H1 (cell line): Measurements from ENCODE around the gene TMA7B. TPM values are rescaled to one million over a fixed set of nuclear protein-coding genes. Genes with fewer than 3 reads are reported as not detected.

Source experiments
- CTCF ChIA-PET: fragments of 300-600 bp; sonication (Branson Sonifier 250); formaldehyde crosslinking; loops from one replicate; lab custom pipeline; 2021; ENCODE audit not compliant: partially characterized antibody; lab: Charles Lee
- POLR2A ChIA-PET: fragments of 300-600 bp; sonication (Branson Sonifier 250); formaldehyde crosslinking; loops from one replicate; lab custom pipeline; 2021; ENCODE audit warnings: inconsistent platforms; ENCODE audit not compliant: partially characterized antibody; lab: Charles Lee
- DNase-seq, 2 experiments: peaks; one replicate each; pipeline versions ENCODE4 v3.0.0 to v3.0.0-alpha.2; 2010 to 2022; ENCODE audit warnings: low spot score in 2 of 2, low read depth in 1 of 2, mixed read lengths in 1 of 2
- FAIRE-seq: peaks from 2 replicates; lab custom pipeline; 2011; peaks lifted over from hg19 to GRCh38; lab: Jason Lieb, UNC
- H2AFZ ChIP-seq: 2 replicates; pipeline ENCODE4 v1.8.1; 2012; ENCODE audit warnings: low read length, inconsistent platforms
- H2AK5ac ChIP-seq: 2 replicates; pipeline ENCODE4 v1.6.1; 2013; ENCODE audit warnings: low read depth, low read length
- H2BK120ac ChIP-seq: replicated peaks from 2 replicates; pipeline ENCODE3; 2013; ENCODE audit warnings: low read depth, low read length, inconsistent platforms
- H2BK12ac ChIP-seq: 2 replicates; pipeline ENCODE4 v1.6.1; 2013; ENCODE audit warnings: low read depth, low read length
- H2BK15ac ChIP-seq: 2 replicates; pipeline ENCODE4 v1.6.1; 2013; ENCODE audit warnings: low read length
- H2BK20ac ChIP-seq: 2 replicates; pipeline ENCODE4 v1.6.1; 2013; ENCODE audit warnings: low read length
- H2BK5ac ChIP-seq: 2 replicates; pipeline ENCODE4 v1.6.1; 2013; ENCODE audit warnings: low read depth, low read length
- H3K14ac ChIP-seq: 2 replicates; pipeline ENCODE4 v1.6.1; 2013; ENCODE audit warnings: inconsistent platforms; ENCODE audit not compliant: insufficient read length
- H3K18ac ChIP-seq: 2 replicates; pipeline ENCODE4 v1.6.1; 2013; ENCODE audit warnings: low read length; ENCODE audit errors: extremely low read depth
- H3K23ac ChIP-seq: 2 replicates; pipeline ENCODE4 v1.6.1; 2013; ENCODE audit warnings: inconsistent platforms; ENCODE audit not compliant: insufficient read length
- H3K23me2 ChIP-seq: 2 replicates; pipeline ENCODE4 v1.6.1; 2013; ENCODE audit warnings: low read depth, low read length
- H3K27ac ChIP-seq: 2 replicates; pipeline ENCODE4 v1.6.1; 2011; ENCODE audit warnings: low read depth, low read length, inconsistent platforms
- H3K27me3 ChIP-seq, 4 experiments: replicated peaks in 1 of 4; 1 replicate in 1 of 4; 2 replicates in 3 of 4; pipeline versions ENCODE4 v1.6.1 to v1.8.1; 2011 to 2013; ENCODE audit warnings: low read length in 3 of 4, mild to moderate bottlenecking in 3 of 4, inconsistent platforms in 2 of 4, mixed read lengths in 2 of 4, moderate library complexity in 1 of 4; ENCODE audit not compliant: control insufficient read depth in 3 of 4, insufficient read depth in 3 of 4; ENCODE audit errors: extremely low read depth in 1 of 4
- H3K36me3 ChIP-seq, 4 experiments: 2 replicates each; pipeline versions ENCODE4 v1.6.1 to v1.8.1; 2011 to 2013; ENCODE audit warnings: mild to moderate bottlenecking in 4 of 4, low read length in 3 of 4, moderate library complexity in 2 of 4, control low read depth in 1 of 4, inconsistent platforms in 1 of 4; ENCODE audit not compliant: insufficient read depth in 4 of 4, control insufficient read depth in 2 of 4
- H3K4ac ChIP-seq: replicated peaks from 2 replicates; pipeline ENCODE3; 2013; ENCODE audit warnings: low read length, low read depth, mixed read lengths, inconsistent platforms; ENCODE audit not compliant: insufficient read length
- H3K4me1 ChIP-seq, 4 experiments: replicated peaks in 1 of 4; 1 replicate in 1 of 4; 2 replicates in 3 of 4; pipeline versions ENCODE4 v1.6.1 to v1.8.1; 2011 to 2013; ENCODE audit warnings: low read length in 3 of 4, inconsistent platforms in 2 of 4, mixed read lengths in 1 of 4; ENCODE audit not compliant: insufficient read depth in 4 of 4, control insufficient read depth in 3 of 4
- H3K4me2 ChIP-seq, 2 experiments: 2 replicates each; pipeline versions ENCODE4 v1.6.1 to v1.8.1; 2011 to 2013; ENCODE audit warnings: low read depth in 2 of 2, low read length in 2 of 2, control low read depth in 1 of 2, inconsistent platforms in 1 of 2, mild to moderate bottlenecking in 1 of 2; ENCODE audit not compliant: insufficient read depth in 1 of 2
- H3K4me3 ChIP-seq, 4 experiments: fragments of 200-600, 300-600 bp in 1 of 4; sonication (generic), shearing (Covaris generic), sonication (Bioruptor Twin) in 1 of 4; 2 replicates each; pipeline versions ENCODE4 v1.5.1 to v1.8.1; 2011 to 2016; ENCODE audit warnings: low read length in 4 of 4, low read depth in 3 of 4, control low read depth in 2 of 4, inconsistent platforms in 2 of 4, mild to moderate bottlenecking in 2 of 4, mixed read lengths in 1 of 4, moderate library complexity in 1 of 4; ENCODE audit not compliant: insufficient read depth in 2 of 4; ENCODE audit errors: extremely low read depth in 1 of 4
- H3K56ac ChIP-seq: replicated peaks from 2 replicates; pipeline ENCODE3; 2013; ENCODE audit warnings: low read depth, mild to moderate bottlenecking, mixed read lengths, low read length, inconsistent platforms; ENCODE audit not compliant: insufficient read length
- H3K79me1 ChIP-seq: 2 replicates; pipeline ENCODE4 v1.6.1; 2013; ENCODE audit warnings: low read depth, low read length, control low read depth
- H3K79me2 ChIP-seq, 2 experiments: 2 replicates each; pipeline versions ENCODE4 v1.6.1 to v1.8.1; 2012 to 2013; ENCODE audit warnings: low read length in 2 of 2, mild to moderate bottlenecking in 2 of 2, inconsistent platforms in 1 of 2; ENCODE audit not compliant: insufficient read depth in 2 of 2, control insufficient read depth in 1 of 2
- H3K9ac ChIP-seq, 4 experiments: replicated peaks in 1 of 4; 1 replicate in 1 of 4; 2 replicates in 3 of 4; pipeline versions ENCODE4 v1.6.1 to v1.8.1; 2011 to 2013; ENCODE audit warnings: low read depth in 3 of 4, low read length in 3 of 4, control low read depth in 2 of 4, mild to moderate bottlenecking in 2 of 4, moderate library complexity in 2 of 4, inconsistent platforms in 1 of 4; ENCODE audit errors: extremely low read depth in 1 of 4
- H3K9me3 ChIP-seq, 2 experiments: 2 replicates each; pipeline versions ENCODE4 v1.6.1 to v1.8.1; 2012 to 2013; ENCODE audit warnings: mild to moderate bottlenecking in 2 of 2, moderate library complexity in 2 of 2, control low read depth in 1 of 2, inconsistent platforms in 1 of 2, low read depth in 1 of 2, low read length in 1 of 2, mixed read lengths in 1 of 2; ENCODE audit not compliant: insufficient read depth in 2 of 2
- H4K20me1 ChIP-seq, 2 experiments: replicated peaks in 1 of 2; 2 replicates each; pipeline versions ENCODE3 to v1.8.1; 2011 to 2013; ENCODE audit warnings: inconsistent platforms in 2 of 2, low read length in 2 of 2, mild to moderate bottlenecking in 1 of 2; ENCODE audit not compliant: insufficient read depth in 2 of 2, control insufficient read depth in 1 of 2
- H4K5ac ChIP-seq: 2 replicates; pipeline ENCODE4 v1.6.1; 2013; ENCODE audit warnings: low read length, low read depth, mixed read lengths, inconsistent platforms; ENCODE audit not compliant: insufficient read length
- H4K8ac ChIP-seq: 2 replicates; pipeline ENCODE4 v1.8.0; 2013; ENCODE audit warnings: mild to moderate bottlenecking, moderate library complexity, low read length, inconsistent platforms; ENCODE audit not compliant: insufficient read depth; ENCODE audit errors: extremely low read depth
- H4K91ac ChIP-seq: replicated peaks from 2 replicates; pipeline ENCODE3; 2013; ENCODE audit warnings: low read length, mixed read lengths, inconsistent platforms; ENCODE audit not compliant: insufficient read length
- HDAC2 ChIP-seq, 2 experiments: fragments of 300-600 bp in 1 of 2; sonication (generic) in 1 of 2; IDR thresholded peaks; 2 replicates each; pipeline ENCODE4 v1.6.1; 2011 to 2012; ENCODE audit warnings: low read depth in 2 of 2, low read length in 2 of 2, mild to moderate bottlenecking in 2 of 2, moderate library complexity in 2 of 2, borderline replicate concordance in 1 of 2, inconsistent platforms in 1 of 2
- SIRT6 ChIP-seq: IDR thresholded peaks from one replicate; pipeline ENCODE4 v1.7.1; 2012; ENCODE audit warnings: low read length, inconsistent platforms
- TAF1 ChIP-seq: IDR thresholded peaks from 2 replicates; pipeline ENCODE4 v1.6.1; 2011; ENCODE audit warnings: mild to moderate bottlenecking, low read depth, low read length
- TEAD4 ChIP-seq: IDR thresholded peaks from 2 replicates; pipeline ENCODE4 v1.6.1; 2012; ENCODE audit warnings: low read depth, low read length, inconsistent platforms, mixed read lengths
- USF2 ChIP-seq: IDR thresholded peaks from 2 replicates; pipeline ENCODE4 v1.6.1; 2011; ENCODE audit warnings: low read length, improper control_type of control experiment
- WGBS, 2 experiments: shearing (Covaris generic) in 1 of 2; methylation state at CpG; one replicate each; pipeline versions ENCODE4 v1.1.6 to v1.1.7; 2013 to 2015; ENCODE audit warnings: low lambda C conversion rate in 2 of 2, mixed read lengths in 2 of 2, inconsistent platforms in 1 of 2, low coverage in 1 of 2, missing lambda C conversion rate in 1 of 2; ENCODE audit not compliant: insufficient replicate concordance in 2 of 2, insufficient coverage in 1 of 2, insufficient read length in 1 of 2; ENCODE audit errors: extremely low coverage in 1 of 2, missing lambda C conversion rate in 1 of 2; 5-methylcytosine and 5-hydroxymethylcytosine counted together
- polyA plus RNA-seq, 7 experiments: library from polyadenylated mRNA; depleted of rRNA in 3 of 7; stranded (reverse) in 5 of 7; unstranded in 2 of 7; fragments of >200 nt in 5 of 7; fragments of 200-250 nt in 2 of 7; gene quantifications; 1 replicate in 5 of 7; 2 replicates in 1 of 7; 4 replicates in 1 of 7; pipeline versions ENCODE4 v1.2.1 to v1.2.3, GENCODE V29; 2011 to 2013; ENCODE audit warnings: missing spikeins in 2 of 7, mixed read lengths in 2 of 7
- total RNA-seq: library from RNA; stranded (reverse); fragmentation: NEBNext Ultra II Directional; extraction: Animal tissue kit (Norgen Biotek cat#: 25700); gene quantifications from 2 replicates; pipeline ENCODE4 v1.2.1, GENCODE V29; 2021
- TF ChIP-seq, protein P1 (sequence below): IDR thresholded peaks from 2 replicates; pipeline ENCODE4 v1.6.1; 2011; ENCODE audit warnings: low read depth, mild to moderate bottlenecking, low read length; ENCODE audit not compliant: insufficient read depth

TMA7B gene
- total and polyA plus RNA-seq, 2 of the 8 experiments (the other 6 are each of a cell fraction or from before 2014, with no cell fraction given), result not detected

DNA sequence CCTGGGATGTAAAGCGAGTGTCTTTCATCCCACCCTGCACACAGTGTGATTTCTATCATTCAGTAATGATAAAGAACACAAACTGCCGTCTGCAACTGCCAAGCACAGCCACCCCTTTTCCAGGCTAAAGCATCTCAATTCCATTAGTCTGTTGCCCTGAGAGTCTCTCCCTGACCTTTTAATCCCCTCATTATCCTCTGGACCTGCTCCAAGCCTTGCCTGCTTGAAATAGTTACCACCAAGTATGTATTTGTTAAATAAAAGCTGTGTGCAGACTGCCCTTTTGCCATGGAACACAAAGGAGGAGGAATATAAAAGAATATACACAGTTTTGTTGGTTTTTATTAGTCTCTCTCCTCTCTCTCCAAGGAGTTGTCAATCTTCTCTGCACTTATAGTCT is 46.3 kb upstream of the TMA7B start:
- no peak for DNase-seq
- no peak overlapping the region for H2BK12ac ChIP-seq
- no peak overlapping the region for H3K14ac ChIP-seq
- H2AFZ ChIP-seq, result no peak overlapping the region
- no peak overlapping the region for H2BK15ac ChIP-seq
- no peaks in the 10 kb centered on the region for H3K9me3 ChIP-seq
- 80% methylated on average over 2 of the region's 2 CpGs; no CpG with 5 or more reads in 1 of the 2 experiments for WGBS, 2 experiments
- H3K18ac ChIP-seq, result no peak overlapping the region
- no peak overlapping the region for H3K27ac ChIP-seq
- no peak overlapping the region for H3K56ac ChIP-seq
- peaks cover 0 to 7% (median 3%) of the 10 kb centered on the region in 4 experiments; a peak in 6 of 7 replicates for H3K4me1 ChIP-seq
- no peak overlapping the region for H2AK5ac ChIP-seq
- no peak overlapping the region for H3K4ac ChIP-seq
- no peaks in the 10 kb centered on the region for H4K20me1 ChIP-seq
- H2BK120ac ChIP-seq, result no peak overlapping the region
- H3K79me2 ChIP-seq, result no peaks in the 10 kb centered on the region
- FAIRE-seq, result no peak
- H4K91ac ChIP-seq, result no peak overlapping the region
- H3K27me3 ChIP-seq, result peaks cover 0 to 1% (median 0%) of the 10 kb centered on the region in 4 experiments; a peak in 1 of 7 replicates
- POLR2A ChIA-PET, result interaction anchor here (0.6 kb wide), 1 partner anchor 126 kb away, joined by 3 read pairs; no protein-coding TSS in a partner anchor
- TF ChIP-seq, protein P1, sequence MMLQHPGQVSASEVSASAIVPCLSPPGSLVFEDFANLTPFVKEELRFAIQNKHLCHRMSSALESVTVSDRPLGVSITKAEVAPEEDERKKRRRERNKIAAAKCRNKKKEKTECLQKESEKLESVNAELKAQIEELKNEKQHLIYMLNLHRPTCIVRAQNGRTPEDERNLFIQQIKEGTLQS, result no peak
- TF ChIP-seq SIRT6 (no peak), TAF1 (no peak), TEAD4 (no peak), USF2 (no peak), HDAC2 (IDR thresholded peaks at IDR 0.05; ENCODE audit: borderline replicate concordance in 1 of 2, low read depth in 2 of 2, low read length in 2 of 2) (no peak)
- no peak overlapping the region for H2BK5ac ChIP-seq
- H3K36me3 ChIP-seq, result no peaks in the 10 kb centered on the region
- no peak overlapping the region for H3K23ac ChIP-seq
- H3K4me2 ChIP-seq, result no peak overlapping the region
- no peaks in the 10 kb centered on the region for H3K23me2 ChIP-seq
- CTCF ChIA-PET, result interaction anchor here (0.9 to 2.6 kb wide), 5 partner anchors 11 to 113 kb away, joined by 3 to 8 read pairs (median 4); no protein-coding TSS in a partner anchor
- H3K79me1 ChIP-seq, result no peaks in the 10 kb centered on the region
- no peak overlapping the region for H3K9ac ChIP-seq
- no peak overlapping the region for H3K4me3 ChIP-seq
- H2BK20ac ChIP-seq, result no peak overlapping the region
- H4K8ac ChIP-seq, result no peak overlapping the region
- no peak overlapping the region for H4K5ac ChIP-seq
